Measurements from ENCODE around the gene CTCF.

Gene CTCF

DNA sequence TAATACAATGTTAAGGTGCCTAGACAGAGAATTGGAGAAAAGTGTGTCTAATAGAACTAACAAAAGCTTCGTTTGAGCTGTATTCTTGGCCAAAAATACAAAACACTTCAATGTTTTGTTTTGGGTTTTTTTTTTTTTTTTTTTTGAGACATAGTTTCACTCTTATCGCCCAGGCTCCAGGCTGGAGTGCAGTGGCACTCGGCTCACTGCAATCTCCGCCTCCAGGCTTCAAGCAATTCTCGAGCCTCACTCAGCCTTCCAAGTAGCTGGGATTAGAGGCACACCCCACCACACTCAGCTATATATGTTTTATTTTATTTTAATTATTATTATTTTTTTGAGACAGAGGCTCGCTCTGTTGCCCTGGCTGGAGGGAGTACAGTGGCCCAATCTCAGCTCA, 44.3 kb downstream of the CTCF start:
- DNase-seq: no peak

DNA sequence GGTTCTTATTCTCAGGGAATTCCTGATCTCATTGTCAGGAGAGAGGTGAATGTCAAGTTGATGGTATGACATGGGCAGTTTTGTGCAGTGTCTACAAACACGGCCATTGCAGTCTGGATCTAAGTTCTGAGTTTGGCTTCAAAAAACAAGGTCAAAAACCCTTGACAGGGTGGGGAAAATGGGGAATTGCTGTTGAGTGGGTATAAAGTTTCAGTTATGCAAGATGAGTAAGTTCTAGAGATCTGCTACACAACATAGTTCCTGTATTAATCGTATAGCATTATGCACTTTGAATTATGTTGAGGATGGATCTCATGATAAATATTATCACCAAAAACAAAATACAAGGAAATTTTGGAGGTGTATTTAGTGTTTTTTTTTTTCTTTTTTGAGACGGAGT, 46.0 kb downstream of the CTCF start:
- DNase-seq: no peak

DNA sequence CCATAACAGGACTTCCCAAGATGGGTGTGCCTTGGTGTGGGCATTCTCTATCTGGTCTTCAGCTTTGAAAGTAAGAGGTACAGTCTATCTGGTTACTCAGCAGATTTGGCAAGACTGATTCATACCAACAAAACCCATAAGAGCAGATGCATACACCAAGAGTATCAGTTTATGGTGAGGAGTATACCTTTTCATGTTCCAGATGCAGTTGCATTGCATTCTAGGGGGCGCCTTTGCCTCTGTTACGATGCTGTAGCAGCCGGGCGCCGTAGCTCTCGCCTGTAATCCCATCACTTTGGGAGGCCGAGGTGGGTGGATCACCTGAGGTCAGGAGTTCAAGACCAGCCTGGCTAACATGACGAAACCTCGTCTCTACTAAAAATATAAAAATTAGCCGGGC, 51.5 kb downstream of the CTCF start:
- peak in 1 of 6 experiments; percentile 1 for DNase-seq

DNA sequence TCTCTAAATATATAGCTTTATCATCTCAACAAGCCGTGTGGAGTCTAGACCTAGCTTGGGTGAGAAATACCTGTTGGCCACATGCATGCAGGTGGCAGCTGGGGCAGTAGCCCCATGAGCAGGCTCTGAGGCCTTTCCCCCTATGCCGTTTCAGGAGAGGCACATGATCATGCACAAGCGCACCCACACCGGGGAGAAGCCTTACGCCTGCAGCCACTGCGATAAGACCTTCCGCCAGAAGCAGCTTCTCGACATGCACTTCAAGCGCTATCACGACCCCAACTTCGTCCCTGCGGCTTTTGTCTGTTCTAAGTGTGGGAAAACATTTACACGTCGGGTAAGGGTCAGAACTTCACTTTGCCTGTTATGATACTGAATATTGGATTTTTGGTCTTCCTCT, 65.9 kb downstream of the CTCF start:
- no peak for DNase-seq

DNA sequence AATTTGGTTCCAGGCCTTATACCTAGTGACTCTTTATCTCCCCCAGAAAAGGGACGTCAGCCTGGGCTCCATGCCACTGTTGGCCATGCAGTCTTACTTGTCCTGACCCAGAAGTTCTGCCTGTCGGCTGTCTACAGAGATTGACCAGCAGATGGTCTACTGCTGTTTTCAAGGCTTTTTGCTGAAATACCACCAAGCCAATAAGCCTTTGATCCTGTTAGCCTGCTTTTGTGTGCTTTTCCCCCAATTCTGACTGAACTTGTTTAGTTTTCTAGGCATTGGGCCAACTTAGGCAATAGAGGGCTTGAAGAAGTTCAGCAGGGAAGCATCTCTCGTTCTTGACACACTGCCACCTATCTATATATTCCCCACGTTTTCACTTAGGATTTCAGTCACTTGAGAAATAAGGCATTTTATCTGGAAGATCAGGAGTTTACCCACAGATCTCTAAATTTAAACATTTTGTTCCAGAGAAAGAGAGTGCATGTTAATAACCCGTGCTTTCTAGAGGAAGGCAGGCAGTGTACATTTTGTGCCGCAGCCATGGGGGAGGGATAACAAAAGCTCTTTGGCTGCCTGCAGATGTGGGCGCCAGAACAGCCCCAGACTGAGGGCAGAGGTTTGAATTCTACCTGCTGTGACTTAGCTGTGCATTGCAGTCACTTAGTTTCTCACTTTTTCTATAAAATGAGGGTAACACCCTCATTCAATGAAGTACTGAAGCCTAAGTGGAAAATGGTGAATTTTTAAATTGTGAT, 70.3 kb downstream of the CTCF start:
- no peak for DNase-seq

DNA sequence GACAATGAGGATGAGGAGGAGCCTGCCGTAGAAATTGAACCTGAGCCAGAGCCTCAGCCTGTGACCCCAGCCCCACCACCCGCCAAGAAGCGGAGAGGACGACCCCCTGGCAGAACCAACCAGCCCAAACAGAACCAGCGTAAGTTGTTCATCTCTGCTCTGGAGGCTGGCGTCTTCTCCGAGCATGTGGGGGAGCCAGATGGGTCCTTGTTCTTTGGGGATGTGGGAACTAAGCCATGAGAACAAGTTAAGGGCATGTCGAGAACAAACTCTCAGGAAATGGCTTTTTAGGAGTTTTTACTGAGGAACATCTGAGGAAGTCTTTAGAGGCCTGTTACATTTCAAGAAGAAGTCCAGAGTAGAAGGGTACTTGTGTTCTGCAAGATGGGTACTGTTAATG, 74.4 kb downstream of the CTCF start:
- DNase-seq: no peak

DNA sequence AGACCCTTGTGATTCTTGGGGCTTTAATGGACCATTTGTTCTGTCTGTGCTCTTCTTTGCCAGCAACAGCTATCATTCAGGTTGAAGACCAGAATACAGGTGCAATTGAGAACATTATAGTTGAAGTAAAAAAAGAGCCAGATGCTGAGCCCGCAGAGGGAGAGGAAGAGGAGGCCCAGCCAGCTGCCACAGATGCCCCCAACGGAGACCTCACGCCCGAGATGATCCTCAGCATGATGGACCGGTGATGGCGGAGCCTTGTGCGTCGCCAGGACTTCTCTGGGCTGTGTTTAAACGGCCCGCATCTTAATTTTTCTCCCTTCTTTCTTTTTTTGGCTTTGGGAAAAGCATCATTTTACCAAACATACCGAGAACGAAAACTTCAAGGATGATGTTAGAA, 75.3 kb downstream of the CTCF start:
- DNase-seq: no peak

DNA sequence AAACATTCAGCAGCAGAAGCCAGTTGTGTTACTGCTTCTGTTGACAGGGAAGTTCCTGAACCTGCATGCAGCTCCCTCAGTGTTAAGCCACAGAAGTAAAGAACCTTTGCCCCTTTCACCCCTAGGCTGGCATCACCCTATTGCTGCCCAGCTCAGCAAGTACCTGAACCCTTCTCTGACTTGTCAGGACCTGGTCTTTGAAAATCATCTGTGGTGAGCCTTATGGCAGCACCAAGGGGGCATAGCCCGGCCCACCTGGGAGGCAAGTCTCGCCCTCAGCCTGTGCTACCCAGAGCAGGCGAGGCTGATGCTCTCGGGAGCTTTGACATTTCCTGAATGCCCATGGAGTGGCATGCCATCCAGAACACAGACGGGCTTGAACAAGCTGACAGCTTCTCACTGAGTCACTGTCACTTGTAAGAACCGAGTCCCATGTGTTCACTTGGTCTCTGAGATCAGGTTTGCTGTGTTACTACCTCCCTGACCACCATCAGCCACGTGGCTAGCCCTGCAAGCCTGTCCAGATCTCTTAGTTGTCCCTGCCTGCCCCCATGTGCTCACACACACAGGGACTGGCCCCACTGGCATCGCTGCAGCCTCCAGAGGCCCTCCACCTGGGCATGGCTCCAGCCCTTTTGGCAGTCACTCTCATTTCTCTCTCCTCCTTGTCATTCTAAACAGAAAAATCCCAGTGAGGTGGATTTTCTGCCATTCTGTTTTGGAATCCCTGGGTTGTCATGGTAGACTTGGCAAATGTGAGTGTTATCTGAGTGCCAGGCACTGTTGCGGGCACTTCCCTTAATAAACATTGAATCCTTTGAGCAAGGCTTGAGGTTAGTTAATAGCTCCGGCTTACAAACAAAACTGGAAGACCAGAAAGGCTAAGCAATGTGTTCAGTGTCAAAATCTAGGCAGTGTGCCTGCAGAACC, 79.7 kb downstream of the CTCF start:
- no peak for DNase-seq

DNA sequence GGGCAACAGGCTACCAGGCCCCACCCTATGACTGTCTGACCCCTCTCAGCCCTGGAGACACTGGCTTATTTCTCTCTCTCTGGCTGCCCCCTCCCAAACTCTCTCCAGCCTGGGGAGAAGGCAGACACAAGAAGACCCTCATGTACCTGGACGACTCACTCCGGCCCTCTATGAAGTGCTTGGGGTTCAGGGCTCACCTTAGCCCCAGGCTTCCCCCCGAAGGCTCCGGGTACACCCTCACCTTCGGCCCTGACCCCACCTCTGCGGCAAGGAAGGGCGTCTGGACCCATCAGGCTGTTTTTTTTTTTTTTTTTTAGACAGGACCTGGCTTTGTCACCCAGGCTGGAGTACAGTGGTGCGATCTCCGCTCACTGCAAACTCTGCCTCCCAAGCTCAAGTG, 81.7 kb downstream of the CTCF start:
- no peak for DNase-seq

DNA sequence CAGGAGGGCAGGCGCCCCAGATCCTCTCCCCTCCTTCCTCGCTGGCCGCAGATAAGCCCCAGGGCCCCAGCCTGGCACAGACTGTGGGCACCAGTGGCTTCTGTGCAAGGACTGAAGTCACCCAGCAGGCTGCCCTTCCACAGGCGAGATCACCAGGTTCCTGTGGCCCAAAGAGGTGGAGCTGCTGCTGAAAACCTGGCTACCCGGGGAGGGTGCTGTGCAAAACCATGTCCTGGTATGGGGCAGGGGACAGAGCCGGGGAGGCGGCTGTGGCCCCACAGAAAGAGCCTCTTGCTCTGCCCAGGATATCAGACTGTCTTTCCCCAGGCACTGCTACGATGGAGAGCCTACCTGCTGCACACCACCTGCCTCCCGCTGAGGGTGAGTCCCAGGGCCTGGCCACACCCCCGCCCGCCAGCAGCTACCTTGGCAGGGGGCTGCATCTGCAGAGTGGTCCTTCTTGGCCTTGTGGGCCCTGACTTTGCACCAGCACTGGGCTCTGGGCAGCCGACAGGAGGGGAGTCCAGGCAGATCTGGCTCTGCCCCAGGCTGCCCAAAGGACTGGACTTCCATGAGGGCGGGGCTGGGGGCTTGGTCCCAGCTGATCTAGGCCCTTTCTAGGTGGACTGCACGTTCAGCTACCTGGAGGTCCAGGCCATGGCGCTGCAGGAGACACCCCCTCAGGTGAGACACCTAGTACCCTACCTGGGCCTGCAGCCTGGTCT, 83.2 kb downstream of the CTCF start:
- DNase-seq: peak in 2 of 6 experiments; percentile 41 to 51

DNA sequence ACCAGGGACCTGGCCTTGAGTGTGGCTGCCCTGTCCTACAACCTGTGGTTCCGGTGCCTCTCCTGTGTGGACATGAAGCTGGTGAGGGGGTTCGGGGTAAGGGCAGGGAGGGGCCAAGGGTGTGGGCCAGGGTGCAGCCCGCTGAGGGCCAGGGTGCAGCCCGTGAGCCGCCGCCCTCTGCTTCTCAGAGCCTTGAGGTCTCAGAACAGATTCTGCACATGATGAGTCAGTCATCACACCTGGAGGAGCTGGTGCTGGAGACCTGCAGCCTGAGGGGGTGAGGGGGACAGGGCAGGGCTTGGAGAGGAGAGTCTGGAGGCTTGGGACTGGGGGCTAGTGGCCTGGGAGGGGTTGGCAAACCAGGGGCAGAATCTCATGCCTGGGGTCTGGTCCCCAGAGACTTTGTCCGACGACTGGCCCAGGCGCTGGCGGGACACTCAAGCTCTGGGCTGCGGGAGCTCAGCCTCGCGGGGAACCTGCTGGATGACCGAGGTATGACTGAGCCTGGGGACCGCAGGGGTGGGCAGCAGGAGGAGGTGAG, 84.9 kb downstream of the CTCF start:
- no peak for DNase-seq

DNA sequence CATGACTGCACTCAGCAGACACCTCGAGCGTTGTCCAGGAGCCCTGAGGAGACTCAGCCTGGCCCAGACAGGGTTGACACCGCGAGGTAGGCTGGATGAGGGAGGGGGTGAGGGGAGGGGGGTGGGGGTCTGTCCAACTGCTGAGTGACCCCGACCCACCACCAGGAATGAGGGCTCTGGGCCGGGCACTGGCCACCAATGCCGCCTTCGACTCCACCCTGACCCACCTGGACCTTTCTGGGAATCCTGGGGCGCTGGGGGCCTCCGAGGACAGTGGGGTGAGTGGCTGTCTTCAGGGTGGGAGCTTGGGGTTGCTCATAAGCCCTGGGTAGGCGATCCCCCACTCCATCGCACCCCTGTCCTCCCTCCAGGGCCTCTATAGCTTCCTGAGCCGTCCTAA, 85.4 kb downstream of the CTCF start:
- DNase-seq: no peak

DNA sequence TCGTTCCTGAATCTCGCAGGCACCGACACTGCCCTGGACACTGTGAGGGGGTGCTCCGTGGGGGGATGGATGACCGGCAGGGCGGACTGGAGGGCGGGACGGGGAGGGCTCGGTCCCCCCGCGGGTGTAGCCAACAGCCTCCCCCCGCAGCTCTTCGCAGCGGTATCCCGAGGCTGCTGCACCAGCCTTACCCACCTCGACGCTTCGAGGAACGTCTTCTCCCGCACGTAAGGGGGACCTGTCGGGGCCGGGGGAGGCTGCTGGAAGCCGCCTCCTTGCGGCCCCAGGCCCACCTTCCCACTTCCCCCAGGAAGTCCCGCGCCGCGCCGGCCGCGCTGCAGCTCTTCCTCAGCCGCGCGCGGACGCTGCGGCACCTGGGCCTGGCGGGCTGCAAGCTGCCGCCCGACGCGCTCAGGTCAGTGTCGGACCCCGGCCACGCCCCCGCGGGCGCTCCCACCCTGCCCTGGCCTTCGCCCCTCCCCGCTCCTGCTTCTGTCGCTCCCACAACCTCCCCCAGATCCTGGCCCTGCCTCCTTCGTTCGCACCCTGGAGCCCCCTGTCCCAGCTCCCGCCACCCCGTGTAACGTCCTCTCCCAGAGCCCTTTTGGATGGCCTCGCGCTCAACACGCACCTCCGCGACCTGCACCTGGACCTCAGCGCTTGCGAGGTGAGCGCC, 85.9 kb downstream of the CTCF start:
- DNase-seq: no peak

DNA sequence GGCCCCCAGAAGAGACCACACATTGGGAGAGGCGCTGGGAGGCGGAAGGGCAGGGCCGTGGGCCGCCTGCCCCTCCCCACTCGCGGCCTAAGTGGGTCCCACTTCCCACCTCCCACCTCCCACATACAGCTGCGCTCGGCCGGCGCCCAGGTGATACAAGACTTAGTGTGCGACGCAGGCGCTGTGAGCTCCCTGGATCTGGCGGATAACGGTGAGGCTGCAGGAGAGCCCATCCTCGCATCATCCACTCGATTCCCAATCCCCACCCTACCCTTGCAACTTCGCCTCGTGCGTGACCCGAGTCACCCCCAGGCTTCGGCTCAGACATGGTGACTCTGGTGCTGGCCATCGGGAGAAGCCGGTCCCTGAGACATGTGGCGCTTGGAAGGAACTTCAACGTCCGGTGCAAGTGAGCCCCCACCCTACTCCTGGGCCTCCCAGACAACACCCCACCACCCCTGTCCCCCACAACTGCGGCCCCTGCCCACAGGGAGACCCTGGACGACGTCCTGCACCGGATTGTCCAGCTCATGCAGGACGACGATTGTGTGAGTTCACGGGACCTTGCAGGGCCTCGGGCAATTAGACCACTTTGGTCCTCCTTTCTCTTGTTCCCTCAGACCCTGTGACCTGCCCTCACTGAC, 86.6 kb downstream of the CTCF start:
- no peak for DNase-seq

DNA sequence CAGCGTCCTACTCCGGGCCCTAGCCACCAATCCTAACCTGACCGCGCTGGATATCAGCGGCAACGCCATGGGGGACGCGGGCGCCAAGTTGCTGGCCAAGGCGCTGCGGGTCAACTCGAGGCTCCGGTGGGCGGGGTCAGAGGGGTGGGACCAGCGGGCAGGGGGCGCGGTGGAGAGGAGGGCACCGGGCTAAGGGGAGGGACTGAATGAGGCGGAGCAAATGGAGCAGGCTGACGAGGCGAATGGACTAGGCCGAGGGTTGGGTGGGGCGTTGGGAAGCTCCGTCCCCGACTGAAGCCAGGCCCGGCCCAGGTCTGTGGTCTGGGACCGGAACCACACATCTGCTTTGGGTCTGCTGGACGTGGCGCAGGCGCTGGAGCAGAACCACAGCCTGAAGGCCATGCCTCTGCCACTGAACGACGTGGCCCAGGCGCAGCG, 87.2 kb downstream of the CTCF start:
- DNase-seq: no peak

DNA sequence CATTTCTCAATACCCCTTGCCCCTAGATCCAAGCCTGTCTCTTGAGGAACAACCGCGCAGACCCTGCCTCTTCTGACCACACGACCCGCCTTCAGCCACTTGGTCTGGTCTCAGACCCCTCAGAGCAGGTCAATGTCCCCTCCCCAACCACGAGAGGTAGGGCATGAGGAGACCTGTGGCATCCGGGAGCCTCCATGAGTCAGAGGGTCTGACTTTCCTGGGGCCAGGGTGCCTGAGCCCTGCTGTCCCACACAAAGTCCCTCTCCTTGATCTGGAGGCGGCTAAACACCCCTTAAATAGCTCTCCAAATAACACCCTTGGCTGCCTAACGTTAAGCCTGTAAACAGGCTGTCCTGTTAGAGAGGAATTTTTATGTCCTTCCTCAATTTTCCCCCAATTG, 87.7 kb downstream of the CTCF start:
- no peak for DNase-seq

DNA sequence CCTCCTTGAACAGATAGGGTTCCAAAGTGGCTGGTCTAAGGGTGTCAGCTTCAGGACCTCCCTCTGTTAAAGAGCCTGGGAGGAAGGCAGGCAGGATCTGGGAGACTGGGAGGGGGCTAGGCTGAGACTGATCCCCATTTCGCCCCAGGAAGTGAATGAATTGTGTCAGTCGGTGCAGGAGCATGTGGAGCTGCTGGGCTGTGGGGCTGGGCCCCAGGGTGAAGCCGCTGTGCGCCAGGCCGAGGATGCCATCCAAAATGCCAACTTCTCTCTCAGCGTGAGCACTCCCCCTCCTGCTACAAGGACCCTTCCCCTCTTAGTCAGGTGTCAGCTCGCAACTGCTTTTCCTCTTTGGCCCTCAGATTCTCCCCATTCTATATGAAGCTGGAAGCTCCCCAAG, 88.7 kb downstream of the CTCF start:
- no peak for DNase-seq

DNA sequence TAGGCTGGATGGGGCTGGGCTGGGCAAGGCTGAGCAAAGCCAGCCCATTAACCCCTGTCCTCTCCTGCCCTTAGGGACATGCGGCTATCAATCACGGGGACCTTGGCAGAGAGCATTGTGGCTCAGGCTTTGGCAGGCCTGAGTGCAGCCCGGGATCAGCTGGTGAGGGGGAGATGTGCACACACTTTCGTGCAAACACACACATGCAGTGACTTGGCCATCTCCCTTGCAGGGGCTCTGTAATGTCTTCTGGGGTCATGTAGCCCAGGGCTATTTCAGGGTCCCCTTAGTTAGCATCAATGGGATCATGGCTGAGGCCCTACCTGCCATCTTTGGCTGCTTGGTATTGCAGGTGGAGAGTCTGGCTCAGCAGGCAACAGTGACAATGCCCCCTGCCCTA, 89.5 kb downstream of the CTCF start:
- DNase-seq: no peak

DNA sequence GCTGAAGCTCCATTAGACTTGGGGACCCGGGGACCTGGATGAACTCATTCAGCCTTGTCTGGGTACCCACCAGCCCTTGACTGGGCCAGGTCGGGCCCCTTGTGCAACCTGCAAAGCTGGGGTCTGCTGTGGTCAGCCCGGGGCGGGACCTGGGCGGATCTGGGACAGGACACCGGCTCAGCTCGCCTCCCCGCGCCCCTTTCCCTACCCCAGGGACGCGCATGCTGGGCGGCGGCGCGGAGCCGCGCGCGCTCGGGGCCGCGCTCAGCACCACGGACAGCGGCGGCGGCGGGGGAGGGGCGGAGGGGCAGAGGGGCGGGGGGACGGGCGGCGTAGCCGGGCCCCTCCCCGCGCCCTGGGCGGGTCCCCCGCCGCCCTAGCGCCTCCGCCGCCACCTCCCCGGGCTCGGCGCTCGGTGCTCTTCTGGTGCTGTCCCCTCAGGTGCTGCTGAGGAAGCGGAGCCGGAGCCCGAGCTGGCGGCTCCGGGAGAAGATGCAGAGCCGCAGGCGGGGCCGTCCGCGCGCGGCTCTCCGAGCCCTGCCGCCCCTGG, 90.3 kb downstream of the CTCF start:
- no peak for DNase-seq

DNA sequence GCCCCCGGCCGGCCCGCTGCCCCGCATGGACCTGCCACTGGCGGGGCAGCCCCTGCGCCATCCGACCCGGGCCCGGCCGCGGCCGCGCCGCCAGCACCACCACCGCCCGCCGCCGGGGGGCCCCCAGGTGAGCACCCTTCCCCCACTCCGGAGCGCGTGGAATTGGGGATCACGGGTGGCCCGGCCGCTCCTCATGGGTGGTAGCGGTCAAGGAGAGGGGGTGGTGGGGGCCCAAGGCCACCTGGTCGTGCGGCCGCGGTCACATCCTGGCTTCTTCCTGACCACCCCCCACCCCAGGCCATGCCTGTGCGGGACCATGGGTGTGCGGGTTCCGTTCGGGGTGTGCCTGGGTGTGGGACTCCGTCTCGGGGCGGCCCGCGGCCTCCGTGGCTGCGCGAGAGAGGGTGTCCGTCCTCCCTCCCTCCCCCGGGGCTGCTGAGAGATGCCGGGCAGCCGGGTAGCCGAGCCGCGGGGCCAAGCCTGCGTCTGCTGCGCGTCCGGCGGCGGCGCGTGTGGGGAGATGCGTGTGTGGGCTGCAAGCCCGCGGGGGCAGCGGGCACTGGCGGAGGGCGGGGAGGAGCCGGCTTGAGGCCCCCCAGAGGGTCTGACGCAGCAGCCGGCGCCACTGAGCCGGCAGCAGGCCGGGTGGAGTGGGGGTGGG, 90.9 kb downstream of the CTCF start:
- no peak for DNase-seq

DNA sequence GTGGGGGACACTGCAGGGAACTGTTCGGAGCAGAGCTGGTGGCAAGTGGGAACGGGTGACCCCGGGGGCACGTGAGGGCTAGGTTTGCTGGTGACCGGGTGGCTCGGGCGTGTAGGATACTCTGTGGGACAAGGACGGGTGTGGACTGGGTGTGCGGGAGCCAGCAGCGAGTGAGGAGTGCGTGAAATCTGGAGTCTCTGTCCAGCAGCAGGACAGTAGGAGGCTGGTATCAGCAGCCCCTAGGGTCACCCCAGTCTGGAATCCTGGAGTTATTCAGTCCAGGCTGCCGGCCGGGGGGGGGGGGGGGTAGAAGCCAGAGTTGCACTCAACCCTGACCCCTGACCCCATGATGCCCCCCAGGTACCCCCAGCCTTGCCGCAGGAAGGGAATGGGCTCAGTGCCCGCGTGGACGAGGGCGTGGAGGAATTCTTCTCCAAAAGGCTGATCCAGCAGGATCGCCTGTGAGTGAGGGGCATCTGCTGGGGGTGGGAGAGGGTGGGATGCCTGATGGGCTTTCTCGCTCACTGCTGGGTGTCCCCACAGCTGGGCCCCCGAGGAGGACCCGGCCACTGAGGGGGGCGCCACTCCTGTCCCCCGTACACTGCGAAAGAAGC, 91.6 kb downstream of the CTCF start:
- DNase-seq: no peak
